ENCODE measurements around the gene BUB1. TPM values are rescaled to one million over a fixed set of nuclear protein-coding genes. Genes with fewer than 3 reads are reported as not detected.
A peak's percentile ranks its signal among the peaks of the same experiment; 100 is the strongest.

Gene BUB1
- total and polyA plus RNA-seq, 9 of the 15 experiments (the other 6 are each of a cell fraction or from before 2014, with no cell fraction given) = 73.4 to 247 (median 118) TPM

GRCh38 chr2:110667071-110667470 is 10.8 kb downstream of the BUB1 start:
- ChIA-PET CTCF (ENCODE audit: low intra/inter-chr PET ratio) (no interaction called here), POLR2A (interaction anchor here (1.0 kb wide), 1 partner anchor 18 kb away, joined by 4 read pairs; no protein-coding TSS in a partner anchor)
- in situ Hi-C loops (cut with MboI) (no loop called here), intact Hi-C loops (cut with micrococcal nuclease) (no loop called here)
- H3K9me3 ChIP-seq (replicated peaks; ENCODE audit: control insufficient read depth, insufficient read depth, low read depth, low read length) = no peaks in the 10 kb centered on the region
- 96% methylated on average over 3 of the region's 3 CpGs for WGBS (ENCODE audit: insufficient coverage, low coverage, missing lambda C conversion rate)
- H3K79me2 ChIP-seq (ENCODE audit: control insufficient read depth, insufficient read depth, low read length) = peaks cover 32% of the 10 kb centered on the region
- no TSS peak for BruUV-seq (replicated peaks)
- no peak overlapping the region for H3K4me3 ChIP-seq
- ATAC-seq = no peak
- no peak for FAIRE-seq
- H3K4me2 ChIP-seq (ENCODE audit: insufficient read depth, low read length) = no peak overlapping the region
- no peaks in the 10 kb centered on the region for H4K20me1 ChIP-seq (replicated peaks; ENCODE audit: control insufficient read depth, insufficient read depth, low read length)
- H3K4me1 ChIP-seq (replicated peaks in 1 of 2; ENCODE audit: control insufficient read depth in 2 of 2, insufficient read depth in 2 of 2, low read length in 2 of 2) = no peaks in the 10 kb centered on the region
- H3K9me1 ChIP-seq (ENCODE audit: control insufficient read depth, insufficient read depth, low read length) = no peaks in the 10 kb centered on the region
- TF ChIP-seq, protein P1, sequence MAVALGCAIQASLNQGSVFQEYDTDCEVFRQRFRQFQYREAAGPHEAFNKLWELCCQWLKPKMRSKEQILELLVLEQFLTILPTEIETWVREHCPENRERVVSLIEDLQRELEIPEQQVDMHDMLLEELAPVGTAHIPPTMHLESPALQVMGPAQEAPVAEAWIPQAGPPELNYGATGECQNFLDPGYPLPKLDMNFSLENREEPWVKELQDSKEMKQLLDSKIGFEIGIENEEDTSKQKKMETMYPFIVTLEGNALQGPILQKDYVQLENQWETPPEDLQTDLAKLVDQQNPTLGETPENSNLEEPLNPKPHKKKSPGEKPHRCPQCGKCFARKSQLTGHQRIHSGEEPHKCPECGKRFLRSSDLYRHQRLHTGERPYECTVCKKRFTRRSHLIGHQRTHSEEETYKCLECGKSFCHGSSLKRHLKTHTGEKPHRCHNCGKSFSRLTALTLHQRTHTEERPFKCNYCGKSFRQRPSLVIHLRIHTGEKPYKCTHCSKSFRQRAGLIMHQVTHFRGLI (CRISPR knock-in tag; IDR thresholded peaks at IDR 0.05) = no peak
- TF ChIP-seq ZNF143 (CRISPR knock-in tag; IDR thresholded peaks at IDR 0.05) (no peak), KAT8 (IDR thresholded peaks at IDR 0.05; ENCODE audit: low read depth) (no peak), TRIM28 (IDR thresholded peaks at IDR 0.05) (no peak), CBX8 (IDR thresholded peaks at IDR 0.05; ENCODE audit: borderline replicate concordance, extremely low read depth, low read depth, low read length, poor library complexity, severe bottlenecking) (no peak), HOXB6 (CRISPR knock-in tag; IDR thresholded peaks at IDR 0.05; ENCODE audit: borderline replicate concordance) (no peak), ZNF41 (CRISPR knock-in tag; conservative IDR thresholded peaks at IDR 0.05) (no peak), ZNF717 (CRISPR knock-in tag; IDR thresholded peaks at IDR 0.05) (no peak), SPI1 (IDR thresholded peaks at IDR 0.05; ENCODE audit: borderline replicate concordance, low read depth, low read length) (no peak), ZNF586 (CRISPR knock-in tag; conservative IDR thresholded peaks at IDR 0.05) (no peak), RREB1 (CRISPR knock-in tag; IDR thresholded peaks at IDR 0.05) (no peak), FOXK2 (conservative IDR thresholded peaks at IDR 0.05 in 1 of 2, IDR thresholded peaks at IDR 0.05 in 1 of 2; ENCODE audit: low read depth in 2 of 2) (no peak), MTF1 (CRISPR knock-in tag; IDR thresholded peaks at IDR 0.05; ENCODE audit: borderline replicate concordance) (no peak), KAT2B (IDR thresholded peaks at IDR 0.05; ENCODE audit: low read depth, low read length) (no peak)
- no peaks in the 10 kb centered on the region for H3K27me3 ChIP-seq (ENCODE audit: control insufficient read depth in 2 of 2, insufficient read depth in 2 of 2, low read length in 2 of 2)
- H2AFZ ChIP-seq (ENCODE audit: low read depth, low read length) = no peak overlapping the region
- 0 out of 3 replicates have a peak overlapping the region, but pooled peaks have one; percentile 15 for H3K27ac ChIP-seq (ENCODE audit: extremely low read depth, low read depth, low read length)
- H3K36me3 ChIP-seq (ENCODE audit: control insufficient read depth, insufficient read depth, low read length) = peaks cover 98% of the 10 kb centered on the region
- H3K9ac ChIP-seq (ENCODE audit: insufficient read depth in 1 of 2, low read depth in 2 of 2, low read length in 2 of 2) = no peak overlapping the region
- no peak for DNase-seq (ENCODE audit: extremely low read depth in 1 of 4, low spot score in 3 of 4)

Measured in K562 (cell line).